Measurements from ENCODE around the gene DHX36.
A peak's percentile ranks its signal among the peaks of the same experiment; 100 is the strongest.

Gene DHX36

GRCh38 chr3:154323891-154324738 is at the start of gene DHX36:
Gene DHX36, minus strand, starts transcription at chr3:154324487. Its CDS starts 71 bp downstream, at chr3:154324416.
- peak; percentile 87 for DNase-seq

- no peak for DNase-seq
These were observed 42.9 kb upstream of the DHX36 start for GRCh38 chr3:154367221-154367620.

- DNase-seq, result no peak
These were observed 40.6 kb upstream of the DHX36 start for GRCh38 chr3:154364849-154365248.

DNA sequence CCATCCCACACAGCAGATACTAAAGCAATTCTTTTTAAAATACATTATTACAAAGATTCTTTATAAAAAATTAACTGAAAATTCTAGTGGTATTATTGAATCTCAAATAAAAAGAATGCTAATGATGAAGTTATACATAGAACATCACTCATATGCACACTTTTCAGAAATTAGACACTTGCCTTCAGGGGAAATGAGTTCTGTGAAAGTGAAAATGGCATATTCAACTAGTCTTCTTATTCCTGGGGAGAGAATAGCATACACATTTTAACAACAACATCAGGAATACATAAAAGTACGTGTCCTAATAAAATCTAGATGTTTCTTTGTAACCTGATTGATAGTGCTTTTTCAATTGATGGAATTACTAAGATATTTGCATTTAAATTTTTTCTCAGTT is 36.8 kb upstream of the DHX36 start:
- no peak for DNase-seq

GRCh38 chr3:154356009-154356408 is 31.7 kb upstream of the DHX36 start:
- DNase-seq, result no peak

DNA sequence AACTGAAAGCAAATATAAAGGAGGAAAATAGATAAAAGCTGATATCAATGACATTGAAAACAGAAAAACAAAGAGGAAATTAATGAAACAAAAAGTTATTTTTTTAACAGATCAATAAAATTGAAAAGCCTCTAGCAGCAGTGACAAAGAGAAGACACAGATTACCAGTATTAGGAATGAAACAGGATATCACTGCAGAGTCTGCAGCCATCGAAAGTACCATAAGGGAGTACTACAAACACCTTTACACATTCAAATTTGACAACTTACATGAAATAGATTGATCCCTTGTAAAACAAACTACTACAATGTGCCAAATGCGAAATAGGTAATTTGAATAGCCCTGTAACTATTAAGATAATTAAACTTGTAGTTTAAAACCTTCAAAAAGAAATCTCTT is 24.9 kb upstream of the DHX36 start:
- DNase-seq, result no peak

DNA sequence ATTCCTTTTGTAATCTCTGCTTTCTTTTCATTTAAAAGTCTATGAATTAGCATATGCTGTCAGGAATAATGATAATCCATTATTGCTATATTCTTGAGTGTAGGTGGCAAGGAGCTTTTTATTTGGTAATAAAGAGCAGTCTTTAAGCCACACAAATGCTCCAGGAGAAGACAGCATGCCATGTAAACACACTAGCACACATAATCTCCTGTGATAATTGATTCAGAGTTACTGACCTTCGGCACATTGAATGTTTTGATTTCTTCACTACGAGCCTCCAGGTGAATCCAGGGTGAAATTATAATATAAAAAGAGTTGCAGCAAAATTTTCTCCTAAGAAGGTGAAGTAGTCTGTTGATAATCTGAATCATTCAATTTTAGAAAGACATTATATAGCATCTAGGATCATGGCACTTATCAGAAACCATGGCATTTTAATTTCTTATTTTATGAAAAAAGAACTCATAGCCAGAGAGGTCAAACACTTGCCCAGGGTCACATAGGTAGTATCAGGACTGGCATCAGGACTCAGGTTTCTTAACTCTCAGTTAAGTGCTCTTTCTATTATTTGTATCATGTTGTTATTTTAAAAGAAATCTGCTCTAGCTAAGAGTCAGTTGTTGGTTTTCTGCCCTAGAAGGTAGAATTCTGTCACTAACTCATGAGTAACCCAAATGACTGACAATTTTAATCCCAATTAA is 21.3 kb upstream of the DHX36 start:
- DNase-seq, result no peak

GRCh38 chr3:154338570-154338969 is 14.3 kb upstream of the DHX36 start:
- no peak for DNase-seq

GRCh38 chr3:154338008-154338407 is 13.7 kb upstream of the DHX36 start:
- DNase-seq, result no peak

DNA sequence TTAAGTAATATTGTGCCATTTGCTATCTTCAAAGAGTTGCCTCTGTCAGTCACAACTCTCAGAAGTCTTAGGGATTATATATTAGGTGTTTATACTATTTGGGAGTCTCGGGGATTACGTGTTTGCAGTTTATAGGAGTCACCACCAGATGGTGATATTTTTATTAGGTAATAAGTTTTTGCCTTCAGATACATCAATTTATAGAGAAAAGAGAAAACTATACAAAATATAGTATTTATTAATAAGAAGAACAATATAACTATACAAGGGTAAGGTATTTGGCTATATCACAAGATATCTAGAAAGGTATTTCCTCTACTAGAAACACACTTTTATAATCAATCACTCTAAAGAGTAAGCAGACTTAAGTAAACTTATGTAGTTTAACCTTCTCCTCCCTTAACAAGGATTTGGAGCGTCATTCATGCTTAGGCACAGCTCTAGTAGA is 10.7 kb upstream of the DHX36 start:
- DNase-seq, result no peak

- DNase-seq, result no peak
These were observed 3.6 kb upstream of the DHX36 start for GRCh38 chr3:154327871-154328270.

DNA sequence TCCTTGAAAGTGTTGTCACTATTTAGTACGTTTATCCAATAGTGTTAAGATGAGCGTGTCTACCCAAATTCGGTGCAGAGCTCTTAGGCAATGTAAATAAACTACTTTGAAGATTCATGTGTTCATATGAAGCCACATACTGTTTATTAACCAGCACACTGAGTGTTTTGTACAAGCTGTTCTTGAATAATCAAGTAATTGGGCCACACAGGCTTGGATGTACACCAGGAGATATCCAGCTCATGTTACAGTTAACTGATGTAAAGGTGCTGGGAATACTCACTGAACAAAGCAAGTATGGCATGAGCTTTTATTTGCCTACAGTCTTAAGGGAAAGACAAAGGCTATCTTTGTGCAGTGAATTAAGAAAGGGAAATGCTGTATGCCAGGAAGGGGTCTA is 632 bp upstream of the DHX36 start:
- no peak for DNase-seq

DNA sequence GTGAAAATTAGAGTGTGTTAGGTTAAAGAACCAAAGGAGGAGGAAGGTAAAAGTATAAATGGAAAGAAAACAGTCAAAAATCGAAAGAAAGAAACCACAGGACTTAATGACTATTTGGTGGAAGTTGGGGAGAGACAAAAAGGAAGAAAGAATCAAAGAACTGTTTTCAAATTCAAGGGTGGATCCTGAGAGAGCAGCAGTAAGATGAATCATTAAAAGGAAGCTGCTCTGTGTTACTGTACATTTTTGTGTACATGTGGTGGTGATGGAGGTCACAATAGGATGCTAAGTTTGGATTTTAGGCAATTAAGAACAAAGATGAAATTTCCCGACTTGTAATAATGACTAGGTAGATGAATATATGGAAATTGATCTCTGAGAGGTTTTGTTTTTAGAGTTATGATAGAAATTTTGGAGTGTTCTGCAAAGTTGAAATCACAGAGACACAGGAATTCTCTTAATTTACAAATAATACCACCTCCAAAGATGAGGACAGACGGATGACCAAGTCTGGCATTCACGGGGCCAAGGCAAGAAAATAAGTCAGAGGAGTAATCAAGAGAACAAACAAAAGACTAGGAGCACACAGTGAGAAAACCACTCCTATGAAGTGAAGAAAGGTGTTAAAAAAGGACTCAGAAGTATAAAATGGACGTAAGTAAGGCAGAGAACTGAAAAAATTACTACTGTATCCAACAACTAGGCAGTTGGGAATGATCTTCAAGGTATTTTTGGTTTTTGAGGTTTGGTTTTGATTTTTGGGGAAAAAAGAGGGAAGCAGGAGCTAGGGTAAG is 7.1 kb downstream of the DHX36 start:
- no peak for DNase-seq

DNA sequence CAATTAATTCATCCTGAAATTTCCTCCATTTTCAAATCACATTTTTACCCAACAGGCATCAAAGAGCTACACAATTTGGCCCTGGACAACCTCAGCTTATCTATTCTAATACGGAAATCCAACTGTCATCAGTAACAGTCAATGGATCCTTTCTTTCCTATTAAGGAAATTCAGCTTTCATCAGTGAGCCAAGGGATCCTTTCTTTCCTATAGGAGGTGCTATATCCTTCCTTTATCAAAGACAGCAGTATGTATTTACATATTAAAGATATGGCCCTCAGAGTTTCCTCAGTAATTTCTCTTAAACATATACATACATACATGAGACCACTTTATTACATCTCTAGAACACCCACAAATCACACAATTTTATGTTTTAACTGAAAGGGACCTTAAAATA is 10.1 kb downstream of the DHX36 start:
- no peak for DNase-seq

- DNase-seq, result no peak
These were observed 13.4 kb downstream of the DHX36 start for GRCh38 chr3:154310840-154311239.

DNA sequence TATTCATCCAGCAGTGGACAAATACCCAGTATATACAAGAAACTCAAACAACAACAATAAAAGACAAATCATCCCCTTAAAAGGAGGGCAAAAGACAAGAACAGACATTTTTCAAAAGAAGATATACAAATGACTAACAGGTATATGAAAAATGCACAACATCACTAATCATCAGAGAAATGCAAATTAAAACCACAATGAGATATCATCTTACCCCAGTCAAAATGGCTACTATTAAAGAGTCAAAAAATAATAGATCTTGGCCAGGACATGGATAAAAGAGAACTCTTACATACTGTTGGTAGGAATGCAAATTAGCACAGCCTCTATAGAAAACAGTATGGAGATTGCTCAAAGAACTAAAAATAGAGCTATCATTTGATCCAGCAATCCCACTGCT is 16.9 kb downstream of the DHX36 start:
- no peak for DNase-seq

DNA sequence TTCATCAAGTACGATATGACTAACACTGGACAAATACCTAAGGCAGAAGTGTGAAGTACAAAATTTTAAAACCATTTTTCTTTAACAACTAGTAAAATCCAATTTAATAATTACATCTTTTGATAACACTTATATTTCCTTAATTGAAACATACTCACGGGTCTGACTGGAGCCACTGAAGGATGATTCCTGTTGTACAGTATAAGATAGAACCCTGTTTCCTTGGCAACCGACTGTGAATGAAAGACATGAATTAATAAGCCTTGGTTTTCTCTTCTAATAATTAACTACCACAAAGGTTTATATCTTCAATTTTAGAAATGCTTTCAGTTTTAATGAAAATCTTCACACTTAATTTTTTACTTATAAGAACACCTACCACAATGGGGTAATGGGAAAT is 19.4 kb downstream of the DHX36 start:
- DNase-seq, result no peak

- DNase-seq, result no peak
These were observed 20.0 kb downstream of the DHX36 start for GRCh38 chr3:154304116-154304786.

DNA sequence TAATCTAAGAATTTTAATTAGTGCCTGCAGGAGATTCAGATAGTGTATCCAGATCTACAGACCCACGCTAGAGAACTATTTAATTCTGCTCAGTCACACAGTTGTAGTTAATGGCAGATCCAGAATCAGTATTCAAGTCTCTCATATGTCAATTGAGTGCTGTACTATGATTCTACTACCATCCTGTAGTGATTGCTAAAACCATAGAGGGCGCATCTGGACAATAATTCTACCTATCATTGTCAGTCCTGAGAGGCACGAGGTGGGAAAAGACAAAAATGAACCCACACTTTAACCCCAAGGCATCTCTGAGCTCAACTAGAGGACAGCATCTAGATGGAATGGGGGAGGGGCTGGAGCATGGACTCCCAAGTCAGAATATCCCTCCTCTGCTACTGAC is 22.7 kb downstream of the DHX36 start:
- no peak for DNase-seq

DNA sequence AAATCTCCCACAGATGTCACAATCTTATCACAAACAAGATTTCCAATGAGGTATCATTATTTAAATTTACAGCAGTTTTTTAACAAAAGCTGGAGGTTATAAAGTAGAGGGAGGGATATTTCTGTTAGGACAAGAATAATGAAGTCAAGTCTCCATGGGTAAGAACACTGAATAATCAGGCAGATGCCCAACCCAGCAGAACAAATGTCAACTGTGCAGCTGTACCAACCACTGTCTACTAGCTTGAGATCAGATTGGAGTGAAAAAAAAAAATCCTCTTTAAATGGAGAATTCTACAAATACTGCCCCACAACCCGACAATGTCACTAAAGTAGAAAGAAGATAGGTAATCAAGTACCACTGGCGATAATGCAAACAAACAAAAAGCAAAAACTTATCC is 30.3 kb downstream of the DHX36 start:
- no peak for DNase-seq

GRCh38 chr3:154290187-154290586 is 34.1 kb downstream of the DHX36 start:
- no peak for DNase-seq

DNA sequence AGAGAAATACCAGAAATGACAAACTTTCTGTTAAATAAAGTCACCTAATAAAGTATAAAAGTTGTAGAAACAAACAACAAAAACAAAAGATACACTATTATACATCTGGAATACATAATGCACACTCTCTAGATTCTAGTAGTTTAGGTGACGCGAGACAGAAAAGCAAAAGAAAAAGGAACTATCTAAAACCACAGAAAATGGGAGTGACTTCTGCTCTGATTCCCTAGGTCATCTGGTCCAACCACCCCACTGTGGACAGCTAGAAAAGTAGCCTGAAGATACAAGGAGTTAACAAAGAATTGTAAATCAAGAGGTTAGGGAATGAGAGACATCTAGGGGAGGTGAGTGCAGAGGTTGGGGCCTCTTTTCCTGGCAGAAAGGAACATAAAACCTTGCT is 39.1 kb downstream of the DHX36 start:
- no peak for DNase-seq

GRCh38 chr3:154280161-154280560 is 44.1 kb downstream of the DHX36 start:
- no peak for DNase-seq

All from activated CD4-positive, alpha-beta T cell treated with anti-CD3 and anti-CD28 coated beads, Interleukin-2, amount 50 U/mL, for 1 hour (primary cell).